WTC11 (cell line): ENCODE measurements around the gene SMKR1. TPM values are rescaled to one million over a fixed set of nuclear protein-coding genes. Genes with fewer than 3 reads are reported as not detected.

ENCODE experiments used
- ATAC-seq: fragments of 200-7000 bp; cut with Tn5 transposase; 2 replicates; pipeline ENCODE4 v1.10.0; 2021; ENCODE audit warnings: mild to moderate bottlenecking, moderate library complexity
- CTCF ChIA-PET: fragments of 300-600 bp; sonication (Branson Sonifier 250); formaldehyde crosslinking; loops from one replicate; lab custom pipeline; 2021; ENCODE audit warnings: antibody characterized with exemption; lab: Charles Lee
- POLR2A ChIA-PET: fragments of 350-600 bp; sonication (Branson Sonifier 250); formaldehyde crosslinking; loops from one replicate; lab custom pipeline; 2021; ENCODE audit warnings: antibody characterized with exemption; lab: Charles Lee
- DNase-seq: peaks from one replicate; pipeline ENCODE4 v3.0.0; 2021; ENCODE audit warnings: low spot score
- H3K27ac Mint-ChIP-seq: 2 replicates; pipeline ENCODE4 v1.8.0; 2021; ENCODE audit warnings: mixed read lengths
- H3K27me3 Mint-ChIP-seq: 2 replicates; pipeline ENCODE4 v1.8.0; 2021; ENCODE audit warnings: low read depth, mild to moderate bottlenecking, moderate library complexity, mixed read lengths
- H3K36me3 Mint-ChIP-seq: 2 replicates; pipeline ENCODE4 v1.8.0; 2021; ENCODE audit warnings: mixed read lengths
- H3K4me1 Mint-ChIP-seq: 2 replicates; pipeline ENCODE4 v1.8.0; 2022; ENCODE audit warnings: mixed read lengths
- H3K4me3 Mint-ChIP-seq: 2 replicates; pipeline ENCODE4 v1.8.0; 2021; ENCODE audit warnings: mild to moderate bottlenecking, moderate library complexity, mixed read lengths
- H3K9me3 Mint-ChIP-seq: 2 replicates; pipeline ENCODE4 v1.8.0; 2021; ENCODE audit warnings: mixed read lengths
- ARID4B ChIP-seq: sonication (generic); formaldehyde crosslinking; IDR thresholded peaks from 2 replicates; pipeline ENCODE4 v1.8.0; 2023; ENCODE audit warnings: missing genetic modification reagents, mild to moderate bottlenecking, borderline replicate concordance
- CREB1 ChIP-seq: sonication (generic); formaldehyde crosslinking; IDR thresholded peaks from 2 replicates; pipeline ENCODE4 v1.8.0; 2023; ENCODE audit warnings: mild to moderate bottlenecking, missing genetic modification reagents
- CREM ChIP-seq: sonication (generic); formaldehyde crosslinking; IDR thresholded peaks from 2 replicates; pipeline ENCODE4 v1.8.1; 2022; ENCODE audit warnings: mild to moderate bottlenecking, missing genetic modification reagents, moderate library complexity
- CTCF ChIP-seq: fragments of 200-600 bp; IDR thresholded peaks from 2 replicates; pipeline ENCODE4 v1.8.0; 2022; ENCODE audit warnings: antibody characterized with exemption
- E2F1 ChIP-seq: sonication (generic); formaldehyde crosslinking; IDR thresholded peaks from 2 replicates; pipeline ENCODE4 v1.8.0; 2022; ENCODE audit warnings: mild to moderate bottlenecking, missing genetic modification reagents
- E2F5 ChIP-seq: sonication (generic); formaldehyde crosslinking; IDR thresholded peaks from 2 replicates; pipeline ENCODE4 v1.8.1; 2022; ENCODE audit warnings: mild to moderate bottlenecking, moderate library complexity, missing genetic modification reagents
- ELF4 ChIP-seq: sonication (generic); formaldehyde crosslinking; IDR thresholded peaks from 2 replicates; pipeline ENCODE4 v1.8.1; 2022; ENCODE audit warnings: low read depth, mild to moderate bottlenecking, moderate library complexity, missing genetic modification reagents
- FOXK1 ChIP-seq: sonication (generic); formaldehyde crosslinking; IDR thresholded peaks from 2 replicates; pipeline ENCODE4 v1.8.0; 2022; ENCODE audit warnings: mild to moderate bottlenecking, moderate library complexity, missing genetic modification reagents
- FOXP1 ChIP-seq: sonication (generic); formaldehyde crosslinking; IDR thresholded peaks from 2 replicates; pipeline ENCODE4 v1.8.0; 2022; ENCODE audit warnings: missing genetic modification reagents, mild to moderate bottlenecking, moderate library complexity, borderline replicate concordance
- PREB ChIP-seq: sonication (generic); formaldehyde crosslinking; IDR thresholded peaks from 2 replicates; pipeline ENCODE4 v1.8.1; 2022; ENCODE audit warnings: mild to moderate bottlenecking, missing genetic modification reagents, moderate library complexity, borderline replicate concordance
- RORB ChIP-seq: fragments of 250-450 bp; sonication (Bioruptor Pico); IDR thresholded peaks from 2 replicates; pipeline ENCODE4 v1.9.0; 2021; ENCODE audit warnings: mild to moderate bottlenecking
- SMAD4 ChIP-seq: sonication (generic); formaldehyde crosslinking; IDR thresholded peaks from 2 replicates; pipeline ENCODE4 v1.8.0; 2022; ENCODE audit warnings: mild to moderate bottlenecking, missing genetic modification reagents
- STAT6 ChIP-seq: sonication (generic); formaldehyde crosslinking; conservative IDR thresholded peaks from 2 replicates; pipeline ENCODE4 v1.8.1; 2023; ENCODE audit warnings: mild to moderate bottlenecking, low read depth, missing genetic modification reagents, moderate library complexity
- USF1 ChIP-seq: sonication (generic); formaldehyde crosslinking; IDR thresholded peaks from 2 replicates; pipeline ENCODE4 v1.8.0; 2022; ENCODE audit warnings: mild to moderate bottlenecking, missing genetic modification reagents
- ZNF219 ChIP-seq: sonication (generic); formaldehyde crosslinking; IDR thresholded peaks from 2 replicates; pipeline ENCODE4 v1.8.0; 2023; ENCODE audit warnings: missing genetic modification reagents, mild to moderate bottlenecking, borderline replicate concordance
- ZNF416 ChIP-seq: fragments of 250-450 bp; sonication (Bioruptor Pico); IDR thresholded peaks from 2 replicates; pipeline ENCODE4 v1.9.0; 2021; ENCODE audit warnings: mild to moderate bottlenecking, inconsistent platforms
- ZNF512 ChIP-seq: sonication (generic); formaldehyde crosslinking; IDR thresholded peaks from 2 replicates; pipeline ENCODE4 v1.8.1; 2022; ENCODE audit warnings: missing genetic modification reagents, borderline replicate concordance
- total RNA-seq: library from RNA; stranded (reverse); gene quantifications from 3 replicates; pipeline ENCODE4 v1.2.3, GENCODE V29; 2021

The SMKR1 gene
- total RNA-seq, 1 experiment from 2014 or later = 0.50 TPM

GRCh38 chr7:129468547-129468946, 33.8 kb upstream of the SMKR1 start:
- Mint-ChIP-seq H3K4me3 (no peak overlapping the region), H3K36me3 (no peaks in the 10 kb centered on the region), H3K4me1 (peaks cover 21% of the 10 kb centered on the region), H3K27me3 (no peaks in the 10 kb centered on the region), H3K27ac (no peak overlapping the region)
- ATAC-seq (no peak), DNase-seq (no peak)
- POLR2A ChIA-PET = no interaction called here
- no peak for TF ChIP-seq CTCF
- no peak for TF ChIP-seq ARID4B (CRISPR knock-in tag)
- no peak for TF ChIP-seq CREM (CRISPR knock-in tag)
- TF ChIP-seq E2F5 (CRISPR knock-in tag) = no peak
- TF ChIP-seq ZNF416 (CRISPR knock-in tag) = no peak
- TF ChIP-seq ELF4 (CRISPR knock-in tag) = no peak
- no peak for TF ChIP-seq ZNF219 (CRISPR knock-in tag)
- TF ChIP-seq RORB (CRISPR knock-in tag) = no peak
- no peak for TF ChIP-seq FOXP1 (CRISPR knock-in tag)
- TF ChIP-seq, all 79 proteins: peak for 0
- CTCF ChIA-PET = interaction anchor here (3.6 to 6.3 kb wide), 3 partner anchors 35 to 250 kb away, joined by 19 to 59 read pairs (median 41); partner anchors contain the start of gene STRIP2
- H3K9me3 Mint-ChIP-seq = no peaks in the 10 kb centered on the region

- DNase-seq = no peak
- Mint-ChIP-seq H3K9me3 (peaks cover 2% of the 10 kb centered on the region), H3K4me3 (no peak overlapping the region), H3K4me1 (peaks cover 21% of the 10 kb centered on the region), H3K36me3 (peaks cover 3% of the 10 kb centered on the region), H3K27ac (no peak overlapping the region), H3K27me3 (no peaks in the 10 kb centered on the region)
- POLR2A ChIA-PET = no interaction called here
- TF ChIP-seq USF1 (no peak), STAT6 (CRISPR knock-in tag) (no peak), SMAD4 (CRISPR knock-in tag) (no peak), FOXK1 (CRISPR knock-in tag) (no peak), E2F1 (CRISPR knock-in tag) (no peak), ZNF512 (CRISPR knock-in tag) (no peak), ZNF416 (CRISPR knock-in tag) (no peak), PREB (CRISPR knock-in tag) (no peak), CREB1 (CRISPR knock-in tag) (no peak)
- CTCF ChIA-PET = interaction anchor here (0.6 to 6.3 kb wide), 10 partner anchors 36 to 306 kb away, joined by 3 to 59 read pairs (median 7); partner anchors contain the start of gene STRIP2
- ATAC-seq = peak; percentile 95
These were observed 32.4 kb upstream of the SMKR1 start for GRCh38 chr7:129469930-129470329.
